ENCODE measurements around the gene IGFBP4. TPM values are rescaled to one million over a fixed set of nuclear protein-coding genes. Genes with fewer than 3 reads are reported as not detected.
A peak's percentile ranks its signal among the peaks of the same experiment; 100 is the strongest.
"Not testable (repeated sequence)": the region's sequence is repeated elsewhere in the genome, so short reads cannot be mapped to it uniquely, and the experiment has no call there.

The IGFBP4 gene
- total and polyA plus RNA-seq, 2 of the 13 experiments (the other 11 are each of a cell fraction or from before 2014, with no cell fraction given), result 4.1 to 49.0 TPM

DNA sequence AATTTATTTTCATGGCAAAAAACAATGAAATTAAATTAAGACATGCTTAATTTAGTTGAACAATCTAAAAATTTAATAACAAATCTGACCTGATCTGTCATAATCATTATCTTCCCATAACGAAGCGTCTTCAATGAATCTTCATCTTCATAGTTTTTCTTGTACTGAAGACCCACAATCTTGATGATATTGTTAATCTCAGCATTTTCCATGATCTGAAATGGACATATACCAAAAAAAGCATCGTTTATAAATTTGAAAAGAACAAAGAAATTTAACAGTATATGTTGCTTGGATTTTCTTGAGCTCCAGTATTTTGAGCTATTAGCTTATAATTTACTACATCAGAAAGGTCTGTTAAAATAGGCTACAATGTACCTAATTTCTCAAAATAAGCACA is 35.8 kb upstream of the IGFBP4 start:
- POLR2A ChIA-PET, result interaction anchor here (0.7 kb wide), 1 partner anchor 10 kb away, joined by 3 read pairs; the partner anchor contains the start of gene TOP2A
- peaks cover 5% of the 10 kb centered on the region for H3K79me2 ChIP-seq (ENCODE audit: insufficient read depth, low read length)

DNA sequence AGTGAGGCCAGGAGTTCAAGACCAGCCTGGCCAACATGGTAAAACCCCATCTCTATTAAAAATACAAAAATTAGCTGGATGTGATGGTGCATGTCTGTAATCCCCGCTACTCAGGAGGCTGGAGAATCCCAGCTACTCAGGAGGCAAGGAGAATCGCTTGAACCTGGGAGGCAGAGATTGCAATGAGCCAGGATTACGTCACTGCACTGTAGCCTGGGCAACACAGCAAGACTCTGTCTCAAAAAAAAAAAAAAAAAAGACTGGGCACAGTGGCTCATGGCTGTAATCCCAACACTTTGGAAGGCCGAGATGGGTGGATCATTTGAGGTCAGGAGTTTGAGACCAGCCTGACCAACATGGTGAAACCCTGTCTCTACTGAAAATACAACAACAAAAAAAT is 33.7 kb upstream of the IGFBP4 start:
- H3K9me3 ChIP-seq (ENCODE audit: low read length); H2AFZ ChIP-seq (ENCODE audit: low read length); intact Hi-C loops (cut with micrococcal nuclease; ENCODE audit: unreplicated experiment); BruUV-seq (replicated peaks); FAIRE-seq; H3K4me2 ChIP-seq (ENCODE audit: low read depth, low read length); H3K4me3 ChIP-seq (replicated peaks in 1 of 3; ENCODE audit: insufficient read depth in 1 of 3, low read depth in 2 of 3, low read length in 3 of 3); H3K4me1 ChIP-seq (ENCODE audit: insufficient read depth, low read length); in situ Hi-C loops (cut with HindIII; ENCODE audit: extremely low pct_ligation_motif_present, low pct_unique_long_range_greater_than_20kb); H4K20me1 ChIP-seq (ENCODE audit: insufficient read depth, low read length); H3K27ac ChIP-seq (ENCODE audit: extremely low read length, insufficient read depth, low read length); ATAC-seq; DNase-seq (ENCODE audit: low spot score); H3K9ac ChIP-seq (ENCODE audit: insufficient read depth, low read depth, low read length); H3K27me3 ChIP-seq (ENCODE audit: control insufficient read depth in 1 of 2, insufficient read depth in 2 of 2, low read length in 2 of 2); CTCF ChIA-PET (ENCODE audit: low intra/inter-chr PET ratio, low total read pairs): not testable (repeated sequence)
- WGBS (ENCODE audit: low lambda C conversion rate), result 97% methylated on average over 4 of the region's 4 CpGs
- peak; percentile 90 for TF ChIP-seq ZNF121 (CRISPR knock-in tag; IDR thresholded peaks at IDR 0.05)
- POLR2A ChIA-PET, result interaction anchor here (0.7 kb wide), 1 partner anchor 41 kb away, joined by 3 read pairs; no protein-coding TSS in a partner anchor
- H3K36me3 ChIP-seq (replicated peaks in 1 of 2; ENCODE audit: control insufficient read depth in 1 of 2, insufficient read depth in 2 of 2, low read length in 2 of 2), result peaks cover 11 to 84% of the 10 kb centered on the region in 2 experiments
- H3K79me2 ChIP-seq (ENCODE audit: insufficient read depth, low read length), result peaks cover 14% of the 10 kb centered on the region

More for the DNA sequence above, 35.8 kb upstream of the IGFBP4 start:
- 97% methylated on average over 3 of the region's 3 CpGs for WGBS (ENCODE audit: low lambda C conversion rate)
- H4K20me1 ChIP-seq (ENCODE audit: insufficient read depth, low read length), result no peaks in the 10 kb centered on the region; the same call in 1 of the 2 replicates
- FAIRE-seq (no peak), DNase-seq (ENCODE audit: low spot score) (no peak), ATAC-seq (no peak)
- H3K9me3 ChIP-seq (ENCODE audit: low read length), result no peaks in the 10 kb centered on the region
- peaks cover 17 to 87% of the 10 kb centered on the region in 2 experiments for H3K36me3 ChIP-seq (replicated peaks in 1 of 2; ENCODE audit: control insufficient read depth in 1 of 2, insufficient read depth in 2 of 2, low read length in 2 of 2)
- in situ Hi-C loops (cut with HindIII; ENCODE audit: extremely low pct_ligation_motif_present, low pct_unique_long_range_greater_than_20kb) (no loop called here), intact Hi-C loops (cut with micrococcal nuclease; ENCODE audit: unreplicated experiment) (no loop called here)
- no peak overlapping the region for H3K4me3 ChIP-seq (replicated peaks in 1 of 3; ENCODE audit: insufficient read depth in 1 of 3, low read depth in 2 of 3, low read length in 3 of 3)
- H3K4me1 ChIP-seq (ENCODE audit: insufficient read depth, low read length), result no peaks in the 10 kb centered on the region
- H2AFZ ChIP-seq (ENCODE audit: low read length), result no peak overlapping the region
- TF ChIP-seq MAFK (conservative IDR thresholded peaks at IDR 0.05 in 1 of 2, IDR thresholded peaks at IDR 0.05 in 1 of 2; ENCODE audit: low read length in 2 of 2) (peak in 1 of 2 experiments; percentile 52; a peak in 1 of 4 replicates), NFIB (CRISPR knock-in tag; IDR thresholded peaks at IDR 0.05; ENCODE audit: borderline replicate concordance) (no peak)
- no TSS peak for BruUV-seq (replicated peaks)
- no peak overlapping the region for H3K4me2 ChIP-seq (ENCODE audit: low read depth, low read length)
- H3K27me3 ChIP-seq (ENCODE audit: control insufficient read depth in 1 of 2, insufficient read depth in 2 of 2, low read length in 2 of 2), result no peaks in the 10 kb centered on the region
- no peak overlapping the region for H3K27ac ChIP-seq (ENCODE audit: extremely low read length, insufficient read depth, low read length)
- H3K9ac ChIP-seq (ENCODE audit: insufficient read depth, low read depth, low read length), result no peak overlapping the region
- CTCF ChIA-PET (ENCODE audit: low intra/inter-chr PET ratio, low total read pairs), result no interaction called here

Data from HepG2 (cell line).